ENCODE measurements around the gene IL6ST.

Gene IL6ST

DNA sequence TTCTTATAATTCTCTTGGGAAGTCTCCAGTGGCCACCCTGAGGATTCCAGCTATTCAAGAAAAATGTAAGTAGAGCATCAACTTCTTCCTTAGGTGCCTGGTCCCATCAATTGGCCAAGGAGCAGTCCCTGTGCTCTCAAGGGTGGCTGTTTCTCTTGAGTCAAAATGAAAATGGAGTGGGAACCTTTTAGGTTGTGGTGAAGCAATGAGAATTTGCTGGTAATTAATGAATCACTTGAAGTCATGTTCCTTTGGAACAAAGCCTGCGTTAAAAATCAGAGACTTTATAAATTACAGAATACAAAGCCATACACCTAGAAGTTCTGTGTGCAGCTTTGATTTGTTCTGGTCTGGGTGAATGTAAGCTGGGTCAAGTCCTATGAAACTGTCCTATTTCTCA is 94.7 kb downstream of the IL6ST start:
- H3K4me3 ChIP-seq (ENCODE audit: low read length): no peak overlapping the region
- no peaks in the 10 kb centered on the region for H4K20me1 ChIP-seq (ENCODE audit: control insufficient read depth, insufficient read depth, low read depth, low read length)
- no peaks in the 10 kb centered on the region for H3K79me2 ChIP-seq (ENCODE audit: control insufficient read depth, low read length)
- H3K9me3 ChIP-seq (ENCODE audit: control insufficient read depth, insufficient read depth, low read length): no peaks in the 10 kb centered on the region
- H3K4me1 ChIP-seq (ENCODE audit: control insufficient read depth, low read length): no peaks in the 10 kb centered on the region
- no peak overlapping the region for H3K27ac ChIP-seq (ENCODE audit: low read depth, low read length)
- no peaks in the 10 kb centered on the region for H3K36me3 ChIP-seq (ENCODE audit: control insufficient read depth, low read length)
- no peaks in the 10 kb centered on the region for H3K9me2 ChIP-seq (replicated peaks; ENCODE audit: control insufficient read depth, low read length)
- H3K27me3 ChIP-seq (ENCODE audit: control insufficient read depth, low read length): no peaks in the 10 kb centered on the region
- no peaks in the 10 kb centered on the region for H3F3A ChIP-seq (ENCODE audit: control insufficient read depth, insufficient read depth)
- no peak overlapping the region for H3K4me2 ChIP-seq (ENCODE audit: low read length)
- TF ChIP-seq, protein P1, sequence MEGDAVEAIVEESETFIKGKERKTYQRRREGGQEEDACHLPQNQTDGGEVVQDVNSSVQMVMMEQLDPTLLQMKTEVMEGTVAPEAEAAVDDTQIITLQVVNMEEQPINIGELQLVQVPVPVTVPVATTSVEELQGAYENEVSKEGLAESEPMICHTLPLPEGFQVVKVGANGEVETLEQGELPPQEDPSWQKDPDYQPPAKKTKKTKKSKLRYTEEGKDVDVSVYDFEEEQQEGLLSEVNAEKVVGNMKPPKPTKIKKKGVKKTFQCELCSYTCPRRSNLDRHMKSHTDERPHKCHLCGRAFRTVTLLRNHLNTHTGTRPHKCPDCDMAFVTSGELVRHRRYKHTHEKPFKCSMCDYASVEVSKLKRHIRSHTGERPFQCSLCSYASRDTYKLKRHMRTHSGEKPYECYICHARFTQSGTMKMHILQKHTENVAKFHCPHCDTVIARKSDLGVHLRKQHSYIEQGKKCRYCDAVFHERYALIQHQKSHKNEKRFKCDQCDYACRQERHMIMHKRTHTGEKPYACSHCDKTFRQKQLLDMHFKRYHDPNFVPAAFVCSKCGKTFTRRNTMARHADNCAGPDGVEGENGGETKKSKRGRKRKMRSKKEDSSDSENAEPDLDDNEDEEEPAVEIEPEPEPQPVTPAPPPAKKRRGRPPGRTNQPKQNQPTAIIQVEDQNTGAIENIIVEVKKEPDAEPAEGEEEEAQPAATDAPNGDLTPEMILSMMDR (IDR thresholded peaks at IDR 0.05; ENCODE audit: low read depth, low read length, poor library complexity, severe bottlenecking): no peak
- TF ChIP-seq EZH2phosphoT487 (IDR thresholded peaks at IDR 0.05; ENCODE audit: borderline replicate concordance, low read length): no peak

DNA sequence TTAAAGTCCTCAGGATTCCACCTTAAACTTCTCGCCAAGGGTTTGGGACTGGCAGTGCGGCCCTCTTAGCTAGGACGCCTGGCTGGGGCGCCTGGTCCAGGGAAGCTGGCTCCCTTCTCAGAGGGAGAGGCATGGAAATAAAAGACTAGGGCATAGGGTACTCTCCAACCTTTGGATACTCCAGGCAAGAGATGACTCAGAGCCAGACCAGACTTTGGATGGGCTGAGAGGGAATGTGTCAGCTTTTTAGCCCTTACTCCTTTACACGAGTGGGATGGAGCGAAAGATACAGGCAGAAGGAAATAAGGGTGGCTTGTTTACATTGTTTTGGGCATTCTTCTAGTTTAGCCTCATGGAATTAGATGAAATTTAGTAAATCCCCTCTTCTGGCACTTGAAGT is 95.4 kb downstream of the IL6ST start:
- Histone ChIP-seq H3K4me2 (ENCODE audit: low read length) (no peak overlapping the region), H3K36me3 (ENCODE audit: control insufficient read depth, low read length) (no peaks in the 10 kb centered on the region)
- TF ChIP-seq EZH2phosphoT487 (IDR thresholded peaks at IDR 0.05; ENCODE audit: borderline replicate concordance, low read length): no peak
- TF ChIP-seq, protein P1 (IDR thresholded peaks at IDR 0.05; ENCODE audit: low read depth, low read length, poor library complexity, severe bottlenecking): no peak

DNA sequence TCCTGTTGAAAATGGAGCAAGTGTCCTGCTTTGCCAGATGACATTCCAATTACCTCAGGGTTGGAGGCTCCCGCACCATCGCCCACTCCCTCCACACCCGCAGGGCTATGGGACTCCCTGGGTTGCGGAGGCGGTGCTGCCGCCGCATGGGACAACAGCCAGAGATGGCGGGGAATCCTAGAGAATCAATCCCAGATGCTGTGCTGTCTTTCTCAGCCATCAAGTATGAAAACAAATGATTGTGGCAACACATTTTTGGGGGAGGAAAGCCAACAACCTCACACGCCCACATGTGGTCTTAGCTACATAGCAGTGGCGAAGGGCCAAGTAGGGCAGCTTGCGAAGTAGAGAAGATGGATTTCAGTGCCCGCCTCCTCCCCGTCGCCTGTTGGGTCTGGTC is 96.9 kb downstream of the IL6ST start:
- TF ChIP-seq, protein P1 (IDR thresholded peaks at IDR 0.05; ENCODE audit: low read depth, low read length, poor library complexity, severe bottlenecking): no peak
- Histone ChIP-seq H3K4me2 (ENCODE audit: low read length) (no peak overlapping the region), H3K27me3 (ENCODE audit: control insufficient read depth, low read length) (no peaks in the 10 kb centered on the region), H3K9me3 (ENCODE audit: control insufficient read depth, insufficient read depth, low read length) (no peaks in the 10 kb centered on the region), H3K79me2 (ENCODE audit: control insufficient read depth, low read length) (no peaks in the 10 kb centered on the region), H3K4me3 (ENCODE audit: low read length) (no peak overlapping the region), H3K27ac (ENCODE audit: low read depth, low read length) (no peak overlapping the region), H3K4me1 (ENCODE audit: control insufficient read depth, low read length) (no peaks in the 10 kb centered on the region), H3K9me2 (replicated peaks; ENCODE audit: control insufficient read depth, low read length) (no peaks in the 10 kb centered on the region), H3K36me3 (ENCODE audit: control insufficient read depth, low read length) (no peaks in the 10 kb centered on the region), H4K20me1 (ENCODE audit: control insufficient read depth, insufficient read depth, low read depth, low read length) (no peaks in the 10 kb centered on the region), H3F3A (ENCODE audit: control insufficient read depth, insufficient read depth) (no peaks in the 10 kb centered on the region)

More for the DNA sequence above, 95.4 kb downstream of the IL6ST start:
- Histone ChIP-seq H3K79me2 (ENCODE audit: control insufficient read depth, low read length) (no peaks in the 10 kb centered on the region), H3K27ac (ENCODE audit: low read depth, low read length) (no peak overlapping the region), H3K4me1 (ENCODE audit: control insufficient read depth, low read length) (no peaks in the 10 kb centered on the region), H4K20me1 (ENCODE audit: control insufficient read depth, insufficient read depth, low read depth, low read length) (no peaks in the 10 kb centered on the region), H3K4me3 (ENCODE audit: low read length) (no peak overlapping the region), H3K27me3 (ENCODE audit: control insufficient read depth, low read length) (no peaks in the 10 kb centered on the region), H3K9me2 (replicated peaks; ENCODE audit: control insufficient read depth, low read length) (no peaks in the 10 kb centered on the region), H3F3A (ENCODE audit: control insufficient read depth, insufficient read depth) (no peaks in the 10 kb centered on the region), H3K9me3 (ENCODE audit: control insufficient read depth, insufficient read depth, low read length) (no peaks in the 10 kb centered on the region)

Data from DOHH2 (cell line).